H1 (cell line): Measurements from ENCODE around the gene RILPL2. TPM values are rescaled to one million over a fixed set of nuclear protein-coding genes. Genes with fewer than 3 reads are reported as not detected.

Source experiments
- ASH2L ChIP-seq: fragments of 200-600, 300-600 bp; sonication (generic); IDR thresholded peaks from one replicate; pipeline ENCODE4 v1.7.1; 2017; ENCODE audit warnings: low read length
- CHD7 ChIP-seq: fragments of 300-600 bp; sonication (generic); IDR thresholded peaks from 2 replicates; pipeline ENCODE4 v1.7.1; 2012; ENCODE audit warnings: low read length, moderate library complexity, mild to moderate bottlenecking, inconsistent platforms; ENCODE audit not compliant: insufficient replicate concordance
- HDAC2 ChIP-seq, 2 experiments: fragments of 300-600 bp in 1 of 2; sonication (generic) in 1 of 2; IDR thresholded peaks; 2 replicates each; pipeline ENCODE4 v1.6.1; 2011 to 2012; ENCODE audit warnings: low read depth in 2 of 2, low read length in 2 of 2, mild to moderate bottlenecking in 2 of 2, moderate library complexity in 2 of 2, borderline replicate concordance in 1 of 2, inconsistent platforms in 1 of 2
- KDM1A ChIP-seq: fragments of 200-600, 300-600 bp; sonication (generic); IDR thresholded peaks from 2 replicates; pipeline ENCODE4 v1.7.1; 2016; ENCODE audit warnings: mild to moderate bottlenecking, low read length, borderline replicate concordance
- RNF2 ChIP-seq: fragments of 200-900, 300-1000 bp; sonication (generic); IDR thresholded peaks from 2 replicates; pipeline ENCODE4 v1.7.1; 2016; ENCODE audit warnings: borderline replicate concordance, low read depth, mild to moderate bottlenecking, antibody characterized with exemption, low read length; ENCODE audit not compliant: poor library complexity, severe bottlenecking; ENCODE audit errors: missing control alignments
- TAF7 ChIP-seq: optimal IDR thresholded peaks from 2 replicates; pipeline ENCODE3; 2011; ENCODE audit warnings: low read depth, mild to moderate bottlenecking, inconsistent platforms, low read length, moderate library complexity, borderline replicate concordance
- polyA plus RNA-seq, 7 experiments: library from polyadenylated mRNA; depleted of rRNA in 3 of 7; stranded (reverse) in 5 of 7; unstranded in 2 of 7; fragments of >200 nt in 5 of 7; fragments of 200-250 nt in 2 of 7; gene quantifications; 1 replicate in 5 of 7; 2 replicates in 1 of 7; 4 replicates in 1 of 7; pipeline versions ENCODE4 v1.2.1 to v1.2.3, GENCODE V29; 2011 to 2013; ENCODE audit warnings: missing spikeins in 2 of 7, mixed read lengths in 2 of 7
- total RNA-seq: library from RNA; stranded (reverse); fragmentation: NEBNext Ultra II Directional; extraction: Animal tissue kit (Norgen Biotek cat#: 25700); gene quantifications from 2 replicates; pipeline ENCODE4 v1.2.1, GENCODE V29; 2021
- TF ChIP-seq, protein P1 (sequence below): IDR thresholded peaks from 2 replicates; pipeline ENCODE4 v1.6.1; 2011; ENCODE audit warnings: low read length, improper control_type of control experiment

The RILPL2 gene
- total and polyA plus RNA-seq, 2 of the 8 experiments (the other 6 are each of a cell fraction or from before 2014, with no cell fraction given) = 0.77 to 1.4 TPM

DNA sequence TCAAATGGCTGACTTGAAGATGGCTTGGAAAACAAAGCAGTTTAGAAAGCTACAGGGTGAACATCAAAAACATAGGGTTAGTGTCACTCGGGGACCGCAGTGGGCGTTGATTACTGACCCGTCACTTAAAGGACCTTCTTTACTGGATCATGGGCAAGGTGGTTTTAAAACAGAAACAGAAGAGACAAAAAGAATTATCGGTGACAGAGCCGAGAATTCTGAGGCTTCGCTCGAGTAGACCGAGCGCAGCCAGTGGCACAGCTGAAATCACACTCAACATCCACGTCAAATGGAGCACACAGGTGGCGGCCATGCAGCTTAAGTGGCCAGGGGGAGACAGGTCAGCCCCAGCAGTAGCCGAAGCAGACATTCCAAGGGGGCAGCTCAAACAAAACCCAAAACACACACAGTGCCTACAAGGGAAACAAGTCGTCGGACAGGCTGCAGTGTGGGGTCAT lies 38.8 kb upstream of the RILPL2 start (continued):
- TF ChIP-seq CHD7 (no peak), TAF7 (no peak), RNF2 (no peak), HDAC2 (IDR thresholded peaks at IDR 0.05; ENCODE audit: borderline replicate concordance in 1 of 2, low read depth in 2 of 2, low read length in 2 of 2) (no peak), KDM1A (no peak), ASH2L (no peak)
- TF ChIP-seq, protein P1, sequence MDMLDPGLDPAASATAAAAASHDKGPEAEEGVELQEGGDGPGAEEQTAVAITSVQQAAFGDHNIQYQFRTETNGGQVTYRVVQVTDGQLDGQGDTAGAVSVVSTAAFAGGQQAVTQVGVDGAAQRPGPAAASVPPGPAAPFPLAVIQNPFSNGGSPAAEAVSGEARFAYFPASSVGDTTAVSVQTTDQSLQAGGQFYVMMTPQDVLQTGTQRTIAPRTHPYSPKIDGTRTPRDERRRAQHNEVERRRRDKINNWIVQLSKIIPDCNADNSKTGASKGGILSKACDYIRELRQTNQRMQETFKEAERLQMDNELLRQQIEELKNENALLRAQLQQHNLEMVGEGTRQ = no peak
